HG03064 (cell line): Measurements from ENCODE around the gene PHLDB2.
"Not testable (repeated sequence)": the region's sequence is repeated elsewhere in the genome, so short reads cannot be mapped to it uniquely, and the experiment has no call there.

Source experiments
- ATAC-seq: cut with Tn5 transposase; IDR thresholded peaks from one replicate; pipeline ENCODE4 v1.9.1; 2021; ENCODE audit warnings: low read depth; ENCODE audit not compliant: unreplicated experiment

PHLDB2 gene

DNA sequence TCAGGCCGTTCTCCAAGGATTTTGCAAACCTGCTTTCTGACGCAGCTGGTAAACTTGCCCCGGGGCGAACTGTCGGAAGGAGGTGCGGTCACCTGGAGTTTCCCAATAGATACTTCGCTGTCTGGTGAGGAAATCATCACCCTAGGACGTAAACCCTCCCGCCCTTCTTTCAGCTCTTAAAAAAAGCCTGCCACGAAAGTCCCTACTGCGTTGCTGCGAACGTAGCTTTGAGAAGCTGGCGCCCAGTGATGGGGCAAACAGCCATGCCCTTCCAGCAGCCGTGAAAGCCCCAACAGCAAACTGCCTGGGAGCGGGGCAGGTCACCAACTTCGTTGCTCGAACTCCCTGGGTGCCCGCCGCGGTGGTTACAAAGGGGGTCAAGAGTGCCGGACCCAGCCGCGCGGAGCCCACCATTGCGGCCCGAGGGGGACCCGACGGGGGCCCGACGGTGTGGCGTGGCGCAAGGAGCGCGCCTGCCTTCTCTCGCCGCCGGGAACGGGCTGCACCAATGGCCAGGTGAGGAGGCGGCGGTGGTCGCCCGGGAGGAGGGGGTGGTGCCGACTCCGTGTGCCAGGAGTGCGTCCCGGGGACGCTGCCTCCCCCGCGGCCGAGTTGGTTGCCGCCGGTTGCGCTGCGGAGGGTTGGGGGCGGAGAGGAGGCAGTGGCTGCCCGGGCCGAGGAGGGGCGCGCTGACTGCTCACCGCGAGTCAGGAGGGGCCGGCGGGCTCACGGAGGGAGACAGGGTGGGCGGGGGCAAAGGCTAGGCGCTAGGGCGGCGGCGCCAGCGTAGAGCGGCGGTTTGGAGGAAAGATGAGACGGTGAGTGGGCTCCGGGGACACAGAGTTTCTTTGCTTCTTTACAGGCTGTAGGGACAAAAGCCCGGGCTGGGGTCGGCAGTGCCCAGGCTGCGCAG lies at the start of gene PHLDB2:
Gene PHLDB2, plus strand, starts transcription at position 205 of the 913 bp plus-strand sequence. CDS start 24,813 bp downstream, outside the sequence.
- no peak for ATAC-seq

DNA sequence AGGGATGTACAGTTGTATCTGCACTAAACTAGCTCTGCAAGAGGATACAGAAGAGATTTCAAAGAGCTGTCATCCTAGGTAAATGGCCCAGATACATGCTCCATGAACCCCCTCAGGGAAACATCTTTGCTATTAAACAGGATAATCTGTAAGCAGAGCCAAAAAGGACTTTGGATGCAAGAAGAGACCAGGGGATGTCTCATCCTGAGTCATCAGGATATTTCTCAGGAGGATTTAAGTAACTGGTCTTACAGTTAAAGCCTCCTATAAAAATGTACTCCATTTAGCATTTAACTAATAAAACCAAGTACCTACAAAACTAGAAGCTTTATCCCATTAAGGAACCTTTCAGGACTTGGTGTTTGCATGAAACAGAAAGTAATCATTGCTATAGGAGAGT lies 48.2 kb upstream of the PHLDB2 start:
- ATAC-seq, result no peak

DNA sequence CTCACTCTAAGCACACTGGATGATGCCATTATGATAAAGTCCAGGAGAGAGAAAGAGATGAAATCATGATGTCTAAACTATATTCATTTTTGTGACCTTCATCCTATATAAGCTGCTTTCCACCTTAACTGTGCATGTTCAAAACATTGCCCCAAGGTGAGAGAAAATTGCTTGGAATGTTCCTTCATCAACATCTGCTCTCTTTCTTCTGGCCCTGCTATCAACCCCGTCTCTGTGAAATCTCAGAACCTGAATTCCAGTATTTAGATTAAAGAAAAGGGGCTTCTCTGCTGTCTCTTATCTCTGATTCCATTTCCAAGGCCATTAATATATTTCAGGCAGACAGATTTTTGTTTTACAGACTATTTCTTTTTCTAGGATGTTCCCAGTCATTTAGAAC lies 47.3 kb upstream of the PHLDB2 start:
- ATAC-seq, result no peak

DNA sequence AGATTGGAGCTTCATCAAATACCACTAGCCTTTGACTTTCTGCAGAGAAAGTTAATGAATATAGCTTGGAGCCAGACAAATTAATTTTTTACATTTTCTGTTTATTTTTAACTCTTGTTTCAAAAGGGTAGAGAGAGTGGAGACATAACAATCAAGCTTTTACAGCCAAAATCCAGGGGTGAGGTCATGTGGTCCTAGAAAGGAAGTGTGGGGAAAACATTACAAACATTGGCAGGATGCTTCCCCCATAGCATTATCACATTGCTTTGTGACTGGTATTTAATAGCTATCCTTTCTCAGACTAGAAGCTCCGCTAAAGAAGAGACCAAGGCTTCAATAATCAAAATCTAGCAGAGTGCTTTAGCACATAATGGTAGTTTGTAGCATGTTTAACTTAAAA lies 46.4 kb upstream of the PHLDB2 start:
- no peak for ATAC-seq

DNA sequence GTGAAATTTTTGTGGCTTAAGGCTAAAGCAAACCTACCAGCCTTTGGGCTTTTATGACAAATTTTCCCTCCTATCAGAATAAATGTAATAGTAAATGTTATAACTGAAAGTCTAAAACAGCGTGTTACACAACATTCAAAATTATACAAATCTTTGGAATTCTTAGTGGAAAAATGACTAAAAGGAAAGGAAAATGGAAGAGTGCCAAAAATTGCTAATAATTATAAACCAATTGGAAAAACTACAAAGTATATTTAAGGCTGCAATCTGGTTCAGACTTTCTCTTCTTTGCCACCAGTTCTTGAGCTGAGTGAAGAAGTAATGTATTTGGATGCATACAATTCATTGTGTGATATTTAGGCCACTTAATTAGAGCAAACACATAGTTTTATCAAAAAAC lies 45.6 kb upstream of the PHLDB2 start:
- no peak for ATAC-seq

DNA sequence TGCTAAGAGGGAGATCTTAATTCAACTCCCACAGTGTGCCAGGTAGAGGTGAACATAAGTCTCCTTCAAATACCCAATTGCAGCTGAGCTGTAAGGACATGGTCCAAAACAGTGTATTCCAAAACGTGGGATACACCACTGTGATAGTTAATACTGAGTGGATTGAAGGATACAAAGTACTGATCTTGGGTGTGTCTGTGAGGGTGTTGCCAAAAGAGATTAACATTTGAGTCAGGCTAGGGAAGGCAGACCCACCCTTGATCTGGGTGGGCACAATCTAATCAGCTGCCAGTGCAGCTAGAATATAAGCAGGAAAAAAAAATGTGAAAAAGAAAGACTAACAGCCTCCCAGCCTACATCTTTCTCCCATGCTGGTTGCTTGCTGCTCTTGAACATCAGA lies 45.1 kb upstream of the PHLDB2 start:
- no peak for ATAC-seq

DNA sequence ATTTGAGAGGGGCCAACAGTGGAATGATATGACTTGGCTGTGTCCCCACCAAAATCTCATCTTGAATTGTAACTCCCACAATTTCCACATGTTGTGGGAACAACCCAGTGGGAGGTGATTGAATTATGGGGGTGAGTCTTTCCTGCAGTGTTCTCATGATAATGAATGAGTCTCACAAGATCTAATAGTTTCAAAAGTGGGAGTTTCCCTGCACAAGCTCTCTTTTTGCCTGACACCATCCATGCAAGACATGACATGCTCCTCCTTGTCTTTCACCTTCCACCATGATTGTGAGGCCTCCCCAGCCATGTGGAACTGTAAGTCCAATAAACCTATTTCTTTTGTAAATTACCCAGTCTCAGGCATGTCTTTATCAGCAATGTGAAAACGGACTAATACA lies 42.3 kb upstream of the PHLDB2 start:
- ATAC-seq, result not testable (repeated sequence)

DNA sequence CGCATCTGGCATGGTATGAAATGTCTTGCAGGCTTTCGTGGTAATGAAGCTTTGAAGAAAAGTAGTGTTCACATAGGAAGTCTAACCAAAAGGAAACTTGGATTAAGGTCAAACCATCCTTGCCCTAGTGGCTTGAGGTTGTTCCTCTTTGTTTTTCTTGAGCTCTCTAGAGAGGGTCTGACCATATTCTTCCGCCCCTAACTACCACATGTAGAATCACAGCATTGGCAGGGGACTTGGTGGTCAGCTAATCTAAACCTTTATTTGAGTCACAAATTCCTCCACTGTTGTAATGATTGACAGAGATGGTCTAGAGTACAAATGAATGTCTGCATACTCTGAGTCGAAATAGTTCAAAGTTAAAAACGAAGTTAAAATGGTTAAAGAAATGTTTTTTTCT lies 39.1 kb upstream of the PHLDB2 start:
- ATAC-seq, result no peak

DNA sequence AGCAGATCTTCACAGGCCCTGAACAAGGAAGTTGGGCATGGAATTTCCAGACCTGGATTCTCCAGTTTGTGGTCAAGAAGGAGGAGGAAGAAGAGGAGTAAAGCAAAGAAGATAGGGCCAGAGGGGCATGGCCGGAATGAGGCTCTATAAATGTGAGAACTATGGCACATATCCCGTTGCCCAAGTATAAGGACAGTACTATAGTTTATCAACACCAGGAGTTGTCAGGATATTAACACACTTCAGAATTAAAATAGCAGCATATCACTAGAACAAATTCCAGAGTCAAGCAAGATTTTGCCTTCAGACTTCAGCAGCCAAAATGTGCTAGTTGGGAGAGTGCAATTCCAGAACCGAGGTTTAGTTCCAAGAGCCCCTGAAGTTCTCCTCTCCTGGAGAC lies 38.4 kb upstream of the PHLDB2 start:
- ATAC-seq, result no peak

DNA sequence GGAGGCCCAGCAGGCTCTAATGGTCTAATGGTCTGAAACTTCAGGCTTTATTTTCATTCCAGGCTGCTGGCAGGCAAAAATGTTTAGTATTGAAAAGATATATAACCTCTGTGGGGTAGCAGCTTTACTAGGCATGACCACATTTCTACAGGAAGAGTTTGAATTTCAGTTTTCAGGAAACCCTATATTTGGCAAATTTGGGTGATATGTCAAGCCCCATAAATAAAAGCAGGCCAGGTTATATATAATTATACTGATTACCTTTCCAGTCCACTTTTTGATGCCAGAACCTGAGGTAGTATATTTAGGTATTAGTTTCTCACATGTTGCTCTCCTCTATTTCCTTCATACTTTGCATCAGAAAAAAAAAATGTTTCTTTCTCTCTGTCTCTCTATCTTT lies 37.2 kb upstream of the PHLDB2 start:
- ATAC-seq, result no peak

DNA sequence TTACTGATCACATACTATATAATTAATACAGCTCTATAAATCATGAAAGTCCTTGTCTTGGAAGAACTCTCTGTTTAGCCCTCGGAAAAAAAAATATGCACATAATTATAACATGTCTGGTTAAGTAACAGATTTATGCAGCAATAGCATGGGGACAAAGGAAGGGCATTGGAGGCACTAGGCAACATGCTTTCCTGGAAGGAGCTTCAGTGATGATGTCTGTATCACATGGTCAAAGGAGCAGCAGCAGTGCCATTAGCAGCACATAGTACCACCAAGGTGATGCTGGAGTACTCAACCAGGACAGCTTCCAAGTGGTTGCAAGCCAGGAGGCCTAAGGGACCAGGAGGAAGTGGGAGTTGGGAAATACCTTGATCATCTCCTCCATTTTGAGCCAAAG lies 36.3 kb upstream of the PHLDB2 start:
- no peak for ATAC-seq

DNA sequence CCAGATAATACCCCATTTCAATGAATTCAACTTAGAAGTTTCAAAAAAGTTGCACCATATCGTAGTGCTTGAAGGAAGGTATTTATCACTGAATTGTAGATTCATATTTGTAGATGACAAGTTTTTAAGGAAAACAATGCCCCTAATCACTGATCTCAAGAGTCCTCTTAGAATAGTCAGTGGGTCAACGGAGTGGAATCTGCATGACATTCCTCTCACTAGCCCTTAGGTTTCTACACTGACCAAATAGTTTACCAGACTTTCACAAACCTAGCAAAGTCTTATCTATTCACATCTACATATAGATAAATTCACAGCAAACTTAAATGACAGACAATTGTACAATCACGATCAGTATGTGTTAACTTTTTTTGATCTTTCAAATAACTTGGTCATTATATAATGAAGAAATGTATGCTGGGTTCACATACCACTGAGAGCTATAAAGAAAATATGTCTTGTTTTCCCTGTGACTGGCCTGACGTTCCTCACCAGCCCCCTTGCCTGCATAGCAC lies 35.7 kb upstream of the PHLDB2 start:
- ATAC-seq, result no peak

DNA sequence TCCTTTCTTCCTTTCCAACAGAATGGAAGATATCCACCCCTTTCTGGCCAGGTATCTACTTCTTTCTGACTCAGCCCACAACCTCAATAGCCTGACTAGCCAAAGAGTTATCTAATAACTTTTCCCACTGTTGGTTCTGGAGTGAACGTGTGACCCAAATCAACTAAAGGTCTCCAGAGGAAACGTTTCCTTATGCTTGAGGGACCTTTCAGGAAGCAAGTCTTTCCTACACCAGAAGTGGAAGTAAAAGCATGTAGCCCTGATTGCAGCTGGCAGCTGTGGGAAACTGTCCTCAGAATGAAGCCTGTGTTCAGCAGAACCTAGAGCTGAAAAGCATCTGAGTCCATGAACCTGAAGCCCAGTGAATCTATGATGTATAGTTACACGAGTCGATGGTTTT lies 34.7 kb upstream of the PHLDB2 start:
- ATAC-seq, result no peak

DNA sequence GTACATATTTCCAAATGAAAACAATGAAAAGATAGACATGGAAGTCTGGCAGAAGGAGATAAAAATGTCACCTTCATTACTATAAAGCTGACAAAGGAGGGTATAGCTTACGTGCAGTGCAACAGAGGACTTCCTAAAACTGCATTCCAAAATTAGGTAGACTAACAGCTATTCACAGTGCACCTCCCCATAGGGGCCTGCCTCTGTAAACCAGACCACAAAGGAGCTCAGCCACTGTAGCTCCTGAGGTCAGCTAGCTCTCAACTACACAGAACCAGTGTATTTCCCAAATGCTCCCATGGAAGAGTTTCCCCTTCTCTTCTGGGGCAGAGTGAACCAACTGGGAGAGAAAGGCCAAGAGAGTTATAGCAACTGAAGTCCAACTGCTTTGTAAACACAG lies 31.2 kb upstream of the PHLDB2 start:
- no peak for ATAC-seq

DNA sequence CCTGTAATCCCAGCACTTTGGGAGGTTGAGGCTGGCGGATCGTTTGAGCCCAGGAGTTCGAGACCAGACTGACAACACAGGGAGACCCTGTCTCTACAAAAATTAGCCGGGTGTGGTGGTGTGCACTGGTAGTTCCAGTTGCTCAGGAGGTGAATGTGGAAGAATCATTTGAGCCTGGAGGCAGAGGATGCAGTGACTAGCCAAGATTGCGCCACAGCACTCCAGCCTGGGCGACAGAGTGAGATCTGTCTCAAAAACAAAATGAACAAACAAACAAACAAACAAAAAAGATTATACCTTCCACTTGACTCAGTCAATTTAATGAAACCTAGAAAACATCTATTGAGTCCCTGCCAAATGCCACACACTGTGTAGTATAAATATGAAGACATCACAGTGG lies 30.5 kb upstream of the PHLDB2 start:
- no peak for ATAC-seq

DNA sequence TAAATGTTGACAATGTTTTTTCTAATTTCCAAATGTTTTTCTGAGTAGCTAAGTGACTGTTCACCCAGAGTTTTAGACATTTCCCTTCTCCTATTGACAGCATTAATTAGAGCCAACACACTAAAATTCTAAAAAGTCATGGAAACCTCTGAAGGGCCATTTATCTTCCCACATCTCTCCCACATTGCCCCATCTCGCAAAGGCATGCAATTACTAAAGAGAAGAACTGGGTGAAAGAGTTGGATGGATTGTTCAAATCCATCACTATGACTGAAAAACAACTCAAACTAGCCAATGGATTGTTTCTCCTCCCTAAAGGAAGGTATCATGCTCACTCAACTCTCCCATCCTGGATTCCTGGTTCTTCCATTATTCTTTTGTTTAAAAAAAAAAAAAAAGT lies 30.0 kb upstream of the PHLDB2 start:
- ATAC-seq, result no peak

DNA sequence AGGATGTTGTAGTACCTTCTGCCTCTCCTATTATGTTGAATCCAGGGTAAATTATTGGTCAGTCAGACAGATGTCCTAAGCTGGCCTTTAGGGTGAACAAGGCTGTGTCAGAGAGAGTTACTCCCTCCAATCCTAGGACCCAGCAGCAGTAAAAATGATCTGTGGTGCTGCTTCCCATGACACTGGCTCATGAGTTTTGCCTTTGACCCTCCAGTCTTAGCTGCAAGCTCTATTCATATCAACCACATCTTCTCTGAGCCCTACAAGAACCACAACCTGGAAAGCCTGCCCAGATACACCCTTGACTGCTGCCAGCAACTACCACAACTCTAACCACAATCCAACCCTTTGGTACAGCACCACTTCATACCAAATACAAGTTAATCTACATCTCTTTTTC lies 27.2 kb upstream of the PHLDB2 start:
- no peak for ATAC-seq

DNA sequence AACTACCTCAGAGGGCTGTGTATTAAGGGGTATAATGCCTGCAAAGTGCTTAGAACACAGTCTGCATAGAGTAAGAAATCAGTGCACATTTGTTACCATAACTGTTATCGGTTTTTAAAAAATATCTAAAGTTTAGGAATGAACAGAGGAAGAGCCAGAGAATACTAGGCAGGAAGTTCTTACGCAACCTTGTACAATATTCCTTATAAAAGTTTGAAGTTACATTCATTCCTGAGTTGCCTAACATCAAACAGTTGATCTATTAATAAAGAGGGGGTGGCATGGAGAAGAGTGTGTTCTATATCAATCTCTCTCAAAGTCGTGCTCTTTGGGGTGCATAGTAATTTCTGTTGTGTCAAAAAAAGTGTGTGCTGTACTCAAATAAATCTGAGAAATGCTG lies 22.0 kb upstream of the PHLDB2 start:
- no peak for ATAC-seq

DNA sequence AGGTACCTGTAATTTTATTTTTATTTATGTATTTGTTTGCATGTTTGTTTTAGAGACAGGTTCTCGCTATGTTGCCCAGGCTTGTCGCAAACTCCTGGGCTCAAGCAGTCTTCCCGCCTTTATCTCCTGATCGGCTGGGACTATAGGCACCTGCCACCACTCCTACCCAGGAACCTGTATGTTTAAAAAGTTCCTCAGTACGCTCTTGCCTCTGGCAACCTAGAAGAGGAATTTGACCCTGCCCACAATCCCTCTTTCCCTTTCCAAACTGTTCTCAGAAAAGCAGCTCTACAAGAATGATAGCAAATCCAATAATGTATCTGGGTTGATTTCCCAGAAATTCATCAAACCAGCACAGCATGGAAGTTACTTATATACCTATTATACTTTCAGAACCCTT lies 20.9 kb upstream of the PHLDB2 start:
- no peak for ATAC-seq

DNA sequence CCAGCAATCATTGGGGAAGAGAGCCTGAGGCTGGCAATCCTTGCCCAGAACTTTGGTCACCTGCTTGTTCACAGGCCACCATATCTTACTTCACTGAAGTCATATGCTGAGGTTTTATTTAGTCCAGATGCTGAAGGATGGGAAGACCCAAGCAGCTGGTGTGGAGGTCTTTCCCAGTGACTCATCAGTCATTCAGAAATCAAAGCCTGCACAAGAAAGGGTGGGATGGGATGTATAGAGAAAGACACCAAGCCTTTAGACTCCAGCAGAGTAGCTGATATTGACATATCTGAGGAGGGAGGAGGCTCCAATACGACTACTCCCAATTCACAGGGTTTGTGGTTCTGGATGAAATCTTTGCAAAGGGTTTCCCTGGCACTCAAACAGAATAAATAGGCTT lies 13.0 kb upstream of the PHLDB2 start:
- ATAC-seq, result no peak

DNA sequence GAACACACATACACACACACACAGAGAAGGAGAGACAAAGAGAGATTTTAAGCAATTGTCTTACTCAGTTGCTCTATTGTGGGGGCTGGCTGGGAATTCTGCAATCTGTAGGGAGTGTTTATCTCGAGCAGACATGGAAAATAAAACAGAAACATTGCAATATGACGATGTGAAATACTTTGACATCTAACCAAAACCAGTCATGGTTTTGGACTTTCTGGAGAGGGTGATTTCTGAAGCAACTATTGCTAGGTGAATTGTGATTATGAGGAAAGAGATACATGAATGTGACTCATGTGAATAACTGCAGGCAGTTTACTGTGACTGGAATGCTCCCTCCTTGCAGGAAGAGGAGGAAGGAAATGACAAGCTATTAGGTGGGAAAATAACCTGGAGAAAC lies 12.3 kb upstream of the PHLDB2 start:
- ATAC-seq, result no peak

DNA sequence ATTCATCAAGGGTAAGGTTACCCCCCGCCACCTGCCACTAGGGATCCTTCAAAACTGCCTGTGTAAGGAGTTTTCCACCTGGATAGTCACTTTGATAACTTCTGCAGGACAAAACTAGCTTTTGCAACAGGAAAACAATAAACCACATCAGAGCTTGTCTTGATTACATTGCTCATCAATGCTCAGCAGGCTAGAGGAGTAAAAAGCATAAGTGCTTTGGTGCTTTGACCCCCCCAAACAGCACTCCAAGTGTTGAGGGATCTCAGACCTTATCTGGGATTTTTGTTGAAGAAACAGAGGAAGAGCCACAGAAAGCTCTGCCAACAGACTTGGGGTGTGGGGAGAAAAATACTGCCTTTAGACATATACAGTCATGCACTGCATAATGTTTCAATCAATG lies 10.8 kb upstream of the PHLDB2 start:
- no peak for ATAC-seq
